Measurements from ENCODE around the gene GARNL3.

- TF ChIP-seq, protein P1, sequence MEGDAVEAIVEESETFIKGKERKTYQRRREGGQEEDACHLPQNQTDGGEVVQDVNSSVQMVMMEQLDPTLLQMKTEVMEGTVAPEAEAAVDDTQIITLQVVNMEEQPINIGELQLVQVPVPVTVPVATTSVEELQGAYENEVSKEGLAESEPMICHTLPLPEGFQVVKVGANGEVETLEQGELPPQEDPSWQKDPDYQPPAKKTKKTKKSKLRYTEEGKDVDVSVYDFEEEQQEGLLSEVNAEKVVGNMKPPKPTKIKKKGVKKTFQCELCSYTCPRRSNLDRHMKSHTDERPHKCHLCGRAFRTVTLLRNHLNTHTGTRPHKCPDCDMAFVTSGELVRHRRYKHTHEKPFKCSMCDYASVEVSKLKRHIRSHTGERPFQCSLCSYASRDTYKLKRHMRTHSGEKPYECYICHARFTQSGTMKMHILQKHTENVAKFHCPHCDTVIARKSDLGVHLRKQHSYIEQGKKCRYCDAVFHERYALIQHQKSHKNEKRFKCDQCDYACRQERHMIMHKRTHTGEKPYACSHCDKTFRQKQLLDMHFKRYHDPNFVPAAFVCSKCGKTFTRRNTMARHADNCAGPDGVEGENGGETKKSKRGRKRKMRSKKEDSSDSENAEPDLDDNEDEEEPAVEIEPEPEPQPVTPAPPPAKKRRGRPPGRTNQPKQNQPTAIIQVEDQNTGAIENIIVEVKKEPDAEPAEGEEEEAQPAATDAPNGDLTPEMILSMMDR (IDR thresholded peaks at IDR 0.05; ENCODE audit: extremely low read depth in 1 of 2, insufficient read depth in 1 of 2, low read depth in 1 of 2, low read length in 2 of 2), result no peak
- TF ChIP-seq MAX (IDR thresholded peaks at IDR 0.05; ENCODE audit: insufficient read depth, insufficient read length) (no peak), GATA2 (IDR thresholded peaks at IDR 0.05; ENCODE audit: insufficient read depth, insufficient read length, low read depth, low read length) (no peak)
Measured at GRCh38 chr9:127422787-127423186, 158.2 kb downstream of the GARNL3 start.
